SU-DHL-6 (cell line): ENCODE measurements around the gene BCO2.

ENCODE experiments used
- CTCF ChIP-seq: fragments of 200-600 bp; sonication (generic); IDR thresholded peaks from one replicate; pipeline ENCODE4 v1.5.1; 2017; ENCODE audit warnings: antibody characterized with exemption, mild to moderate bottlenecking, low read length, moderate library complexity; ENCODE audit not compliant: insufficient read depth, poor library complexity, severe bottlenecking
- EZH2phosphoT487 ChIP-seq: fragments of 200-600 bp; sonication (generic), shearing (Covaris generic); conservative IDR thresholded peaks from 2 replicates; pipeline ENCODE4 v1.6.1; 2018; ENCODE audit warnings: mild to moderate bottlenecking, antibody characterized with exemption, low read length, moderate library complexity, mixed read lengths

DNA sequence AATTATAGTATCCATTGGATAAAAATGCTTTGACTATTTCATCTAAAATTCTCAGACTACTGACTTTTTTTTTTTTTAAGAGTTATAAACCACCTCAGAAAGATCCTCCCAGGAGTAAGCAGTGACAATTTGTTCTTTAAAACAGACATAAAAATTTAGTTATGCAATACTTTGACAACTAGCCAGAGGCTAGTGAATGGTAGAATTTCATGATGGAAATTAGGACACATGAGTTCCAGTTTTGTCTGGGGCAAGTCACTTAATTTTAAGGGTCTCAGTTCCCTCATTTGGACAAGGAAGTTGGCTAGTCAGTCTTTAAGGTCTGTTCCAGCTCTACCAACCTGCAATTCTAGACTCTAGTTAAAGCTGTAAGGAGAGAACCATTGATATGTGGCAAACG is 14.3 kb upstream of the BCO2 start:
- TF ChIP-seq CTCF (no peak), EZH2phosphoT487 (no peak)
